Measurements from ENCODE around the gene PDLIM1.
A peak's percentile ranks its signal among the peaks of the same experiment; 100 is the strongest.
"Not testable (repeated sequence)": the region's sequence is repeated elsewhere in the genome, so short reads cannot be mapped to it uniquely, and the experiment has no call there.

The PDLIM1 gene

GRCh38 chr10:95229724-95230627 is 60.8 kb downstream of the PDLIM1 start:
- peak; percentile 94 for DNase-seq (ENCODE audit: low read depth)
- TF ChIP-seq CTCF (IDR thresholded peaks at IDR 0.05; ENCODE audit: low read length, missing control alignments), result no peak
- no peak overlapping the region for H3K4me3 ChIP-seq (replicated peaks; ENCODE audit: low read depth, low read length)

GRCh38 chr10:95228934-95229723 is 61.7 kb downstream of the PDLIM1 start:
- not testable (repeated sequence) for H3K4me3 ChIP-seq (replicated peaks; ENCODE audit: low read depth, low read length); DNase-seq (ENCODE audit: low read depth)

- no peak for DNase-seq (ENCODE audit: low read depth)
- H3K4me3 ChIP-seq (replicated peaks; ENCODE audit: low read depth, low read length), result no peak overlapping the region
- TF ChIP-seq CTCF (IDR thresholded peaks at IDR 0.05; ENCODE audit: low read length, missing control alignments), result no peak
Measured at GRCh38 chr10:95225136-95225535, 65.7 kb downstream of the PDLIM1 start.

- no peak overlapping the region for H3K4me3 ChIP-seq (replicated peaks; ENCODE audit: low read depth, low read length)
- DNase-seq (ENCODE audit: low read depth), result peak; percentile 30
Measured at GRCh38 chr10:95221124-95221523, 69.7 kb downstream of the PDLIM1 start.

GRCh38 chr10:95220539-95220938 is 70.3 kb downstream of the PDLIM1 start:
- no peak for DNase-seq (ENCODE audit: low read depth)

More at GRCh38 chr10:95221124-95221523, 69.7 kb downstream of the PDLIM1 start:
- TF ChIP-seq CTCF (IDR thresholded peaks at IDR 0.05; ENCODE audit: low read length, missing control alignments), result no peak

GRCh38 chr10:95217476-95217875 is 73.3 kb downstream of the PDLIM1 start:
- no peak overlapping the region for H3K4me3 ChIP-seq (replicated peaks; ENCODE audit: low read depth, low read length)
- no peak for TF ChIP-seq CTCF (IDR thresholded peaks at IDR 0.05; ENCODE audit: low read length, missing control alignments)
- DNase-seq (ENCODE audit: low read depth), result no peak

More at GRCh38 chr10:95220539-95220938, 70.3 kb downstream of the PDLIM1 start:
- no peak overlapping the region for H3K4me3 ChIP-seq (replicated peaks; ENCODE audit: low read depth, low read length)
- TF ChIP-seq CTCF (IDR thresholded peaks at IDR 0.05; ENCODE audit: low read length, missing control alignments), result no peak

- DNase-seq (ENCODE audit: low read depth), result peak; percentile 33
- H3K4me3 ChIP-seq (replicated peaks; ENCODE audit: low read depth, low read length), result no peak overlapping the region
- no peak for TF ChIP-seq CTCF (IDR thresholded peaks at IDR 0.05; ENCODE audit: low read length, missing control alignments)
Measured at GRCh38 chr10:95214793-95215192, 76.0 kb downstream of the PDLIM1 start.
